HPDE6-E6E7 (cell line): ENCODE data around the gene EFNA4.
A peak's percentile ranks its signal among the peaks of the same experiment; 100 is the strongest.

ENCODE experiments used
- DNase-seq: peaks from one replicate; pipeline ENCODE4 v3.0.0; 2011; ENCODE audit warnings: missing footprints; ENCODE audit errors: extremely low spot score

The EFNA4 gene

DNA sequence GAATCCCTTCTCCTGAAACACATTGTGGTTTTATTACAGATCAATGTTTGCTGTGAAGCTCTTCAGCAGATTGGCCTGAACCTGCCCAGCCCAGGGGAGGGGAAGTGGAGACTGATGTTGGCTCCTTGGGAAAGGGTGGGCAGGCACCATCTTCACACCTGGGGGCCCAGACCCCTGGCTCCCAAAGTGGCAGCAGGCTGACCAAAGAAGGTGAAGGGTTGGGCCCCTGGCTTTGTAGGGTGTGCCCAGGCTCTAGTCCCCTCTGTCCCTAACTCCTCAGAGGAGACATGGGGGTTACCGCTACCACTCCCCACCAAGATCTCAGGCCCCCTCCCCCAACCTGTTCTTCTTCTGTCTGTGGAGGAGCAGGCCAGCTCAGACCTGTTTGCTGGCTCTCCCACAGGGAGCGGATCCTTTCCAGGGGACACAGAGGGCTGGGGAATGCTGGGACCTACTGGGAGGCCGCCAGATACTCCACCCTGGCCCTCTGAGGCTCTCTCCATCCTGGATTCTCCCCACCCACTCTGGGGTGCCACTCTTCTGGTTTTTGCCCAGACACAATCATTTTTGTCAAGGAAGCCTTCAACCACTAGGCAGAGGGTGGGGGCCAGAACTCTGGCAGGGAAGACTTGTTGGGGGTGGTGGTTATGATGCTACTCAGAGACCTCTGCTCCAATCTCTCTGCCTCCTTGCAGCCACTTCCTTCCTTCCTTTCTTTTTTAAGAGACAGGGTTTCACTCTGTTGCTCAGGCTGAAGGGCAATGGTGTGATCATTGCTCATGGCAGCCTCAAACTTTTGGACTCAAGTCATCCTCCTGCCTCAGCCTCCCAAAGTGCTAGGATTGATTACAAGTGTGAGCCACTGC, 10.1 kb downstream of the EFNA4 start:
- no peak for DNase-seq

DNA sequence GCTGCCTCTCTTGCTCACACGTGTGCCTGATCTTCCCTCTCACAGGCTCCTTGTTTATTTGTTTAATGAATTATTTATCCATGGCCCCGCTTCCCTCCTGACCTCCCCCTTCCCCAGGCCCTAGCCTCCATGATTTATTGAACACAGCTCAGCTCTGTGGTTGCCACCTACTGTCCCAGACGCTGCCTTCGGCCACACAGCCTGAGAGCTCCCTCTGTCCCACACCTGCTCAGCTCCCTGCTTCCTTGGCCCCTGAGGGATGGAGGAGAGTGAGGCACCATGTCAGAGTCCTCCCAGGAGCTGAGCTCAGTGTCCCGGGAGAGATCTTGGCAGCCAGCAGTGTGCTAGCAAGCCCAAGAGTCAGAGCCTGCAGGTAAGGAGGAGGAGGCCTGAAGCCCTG, 12.0 kb downstream of the EFNA4 start:
- DNase-seq: no peak

DNA sequence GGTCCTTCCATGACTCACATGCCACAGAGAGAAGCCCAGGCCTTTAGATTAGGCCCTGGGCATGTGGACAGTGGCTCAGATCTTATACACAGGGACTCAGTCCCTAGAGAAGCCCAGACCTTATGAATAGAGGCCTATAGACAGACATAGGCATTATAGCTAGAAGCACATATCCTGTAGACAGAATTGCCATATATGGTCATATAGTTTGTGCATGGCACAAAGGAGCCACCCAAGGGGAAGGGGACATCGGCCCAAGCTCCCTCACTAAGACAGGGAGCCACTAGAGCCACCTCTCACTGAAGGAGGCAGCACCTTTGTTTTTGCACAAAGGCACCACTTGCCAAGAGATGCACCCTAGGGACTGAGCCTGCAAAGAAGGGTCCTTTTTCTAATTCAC, 12.8 kb downstream of the EFNA4 start:
- no peak for DNase-seq

DNA sequence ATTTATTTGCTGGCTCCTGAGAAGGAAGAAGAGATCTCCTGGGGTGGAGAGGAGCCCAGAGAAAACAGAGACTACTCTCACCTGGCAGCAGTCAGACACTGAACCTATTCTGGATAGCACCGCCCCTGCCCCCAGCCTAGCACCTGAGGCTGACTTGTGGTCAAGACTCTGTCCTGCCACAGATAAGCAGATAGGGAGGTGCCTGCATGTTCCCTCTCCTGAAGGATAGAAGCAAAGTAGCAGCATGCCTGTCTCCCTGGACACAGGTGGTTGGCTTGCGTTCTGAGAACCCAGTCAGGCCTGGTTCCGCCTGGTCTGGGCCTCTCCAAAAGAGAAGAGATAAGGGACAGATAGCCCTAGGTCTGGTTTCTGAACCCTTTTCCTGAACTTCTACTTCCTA, 13.8 kb downstream of the EFNA4 start:
- no peak for DNase-seq

DNA sequence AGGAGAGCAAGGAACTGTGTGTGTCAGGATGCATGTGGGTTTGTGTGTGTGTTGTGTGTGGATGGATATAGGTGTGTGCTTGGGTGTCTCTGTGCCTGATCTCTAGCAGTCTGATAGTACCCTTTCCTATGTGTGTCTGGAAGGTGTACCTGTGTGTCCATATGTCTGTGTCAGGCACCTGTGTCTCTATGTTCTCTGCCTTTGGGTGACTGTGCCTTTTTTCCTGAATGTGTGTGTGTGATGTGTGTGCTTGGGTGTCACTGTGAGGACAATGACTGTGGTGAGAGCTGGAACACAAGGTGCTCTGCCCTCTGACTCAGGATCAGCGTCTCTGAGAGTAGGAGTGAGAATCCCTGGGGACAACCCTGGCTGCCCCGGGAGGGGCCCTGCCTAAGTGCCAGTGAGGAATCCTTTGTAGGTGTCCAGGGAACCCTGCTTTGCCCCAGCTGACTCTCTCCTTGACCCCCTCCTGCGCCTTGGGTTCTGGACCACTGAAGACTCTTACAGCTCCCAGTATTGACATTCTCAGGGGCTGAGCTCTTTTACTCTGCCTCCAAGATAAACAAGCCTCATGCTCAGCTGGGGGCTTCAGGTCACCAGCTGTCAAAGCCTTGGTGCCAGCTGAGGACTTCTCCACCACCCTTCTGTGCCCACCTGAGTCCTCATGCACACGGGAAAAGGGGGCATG, 14.4 kb downstream of the EFNA4 start:
- no peak for DNase-seq

DNA sequence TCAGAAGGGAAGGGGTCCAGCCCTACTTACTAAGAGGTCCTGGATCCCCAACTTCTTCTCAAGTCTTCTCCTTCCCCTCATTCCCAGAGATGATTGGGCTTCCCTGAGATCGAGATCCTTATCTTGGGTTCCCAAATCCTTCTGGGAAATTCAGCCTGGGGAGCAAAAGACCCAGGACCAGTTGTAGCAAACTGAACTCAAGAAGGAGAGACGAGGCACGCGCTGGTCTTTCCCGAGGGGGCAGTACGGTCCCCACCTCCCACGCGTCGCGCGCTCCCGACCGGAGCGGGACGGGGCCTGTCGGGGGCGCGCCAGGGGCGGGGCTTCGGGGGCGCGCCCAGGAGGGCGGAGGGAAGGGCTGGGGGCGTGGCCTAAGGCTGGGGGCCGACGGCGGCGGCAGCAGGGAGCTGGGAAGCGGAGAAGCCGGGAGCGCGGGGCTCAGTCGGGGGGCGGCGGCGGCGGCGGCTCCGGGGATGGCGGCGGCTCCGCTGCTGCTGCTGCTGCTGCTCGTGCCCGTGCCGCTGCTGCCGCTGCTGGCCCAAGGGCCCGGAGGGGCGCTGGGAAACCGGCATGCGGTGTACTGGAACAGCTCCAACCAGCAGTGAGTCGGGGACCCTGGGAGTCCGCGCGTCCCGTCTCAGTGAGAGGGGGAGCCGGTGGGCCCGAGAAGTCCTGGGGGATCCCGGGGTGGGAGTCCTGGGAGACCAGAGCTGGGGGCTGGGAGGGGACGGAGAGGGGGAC, 15.1 kb downstream of the EFNA4 start, which contains the start of gene EFNA3:
EFNA3 (plus strand) TSS at position 369 of the 741 bp plus-strand sequence; CDS start at position 474, 105 bp downstream.
- DNase-seq: peak; percentile 72

DNA sequence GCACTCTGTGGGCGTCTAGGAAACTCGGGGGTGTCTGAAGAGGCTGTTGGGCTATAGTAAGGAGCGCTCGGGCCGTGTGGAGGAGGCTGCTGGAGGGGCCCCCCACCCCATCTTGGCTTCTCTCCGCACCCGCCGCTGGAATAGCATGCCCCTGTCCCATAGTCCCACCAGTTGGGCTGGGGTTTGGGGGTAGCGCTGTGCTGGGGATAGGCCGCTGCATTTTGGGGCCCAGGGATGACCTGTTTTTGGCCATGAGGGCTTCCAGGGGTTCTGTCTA, 15.6 kb downstream of the EFNA4 start:
- no peak for DNase-seq

DNA sequence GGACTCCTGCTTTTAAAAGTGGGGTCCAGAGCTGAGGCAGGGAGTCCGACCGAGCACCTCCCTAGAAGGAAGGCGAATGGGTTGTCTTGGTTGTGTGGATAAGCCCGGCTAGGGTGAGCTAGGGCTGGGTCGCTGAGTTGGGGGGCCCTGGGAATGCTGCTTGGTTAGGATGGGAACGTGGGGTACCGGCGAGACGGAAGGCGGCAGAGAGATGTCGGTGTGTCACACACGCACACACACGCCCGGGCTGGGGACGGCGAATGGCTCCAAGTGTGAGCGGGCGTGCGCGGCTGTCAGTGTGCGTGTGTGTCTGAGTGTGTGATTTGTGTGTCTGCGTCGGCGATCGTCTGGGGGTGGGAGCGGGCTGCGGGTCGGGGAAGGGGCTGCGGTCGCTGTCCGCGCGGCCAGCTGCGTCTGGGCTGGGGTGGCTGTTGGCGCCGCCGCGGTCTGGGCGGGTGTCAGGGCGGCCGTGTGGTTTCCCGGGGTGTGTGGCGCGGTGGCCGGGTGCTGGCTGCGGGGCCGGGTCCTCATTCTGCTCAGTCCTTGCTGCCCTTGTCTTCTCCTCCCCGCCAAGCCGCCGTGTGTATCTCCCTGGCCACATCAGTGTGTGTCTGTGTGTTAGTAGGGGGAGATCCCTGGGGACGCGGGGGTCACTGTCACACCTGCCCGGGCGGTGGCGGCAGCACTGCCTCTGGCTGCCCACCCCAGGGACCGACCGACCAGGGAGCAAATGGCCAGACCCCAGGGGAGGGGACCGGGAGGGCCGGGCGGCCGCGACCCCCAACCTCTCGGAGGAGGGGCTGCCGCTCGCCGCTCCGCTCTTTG, 16.2 kb downstream of the EFNA4 start:
- no peak for DNase-seq

DNA sequence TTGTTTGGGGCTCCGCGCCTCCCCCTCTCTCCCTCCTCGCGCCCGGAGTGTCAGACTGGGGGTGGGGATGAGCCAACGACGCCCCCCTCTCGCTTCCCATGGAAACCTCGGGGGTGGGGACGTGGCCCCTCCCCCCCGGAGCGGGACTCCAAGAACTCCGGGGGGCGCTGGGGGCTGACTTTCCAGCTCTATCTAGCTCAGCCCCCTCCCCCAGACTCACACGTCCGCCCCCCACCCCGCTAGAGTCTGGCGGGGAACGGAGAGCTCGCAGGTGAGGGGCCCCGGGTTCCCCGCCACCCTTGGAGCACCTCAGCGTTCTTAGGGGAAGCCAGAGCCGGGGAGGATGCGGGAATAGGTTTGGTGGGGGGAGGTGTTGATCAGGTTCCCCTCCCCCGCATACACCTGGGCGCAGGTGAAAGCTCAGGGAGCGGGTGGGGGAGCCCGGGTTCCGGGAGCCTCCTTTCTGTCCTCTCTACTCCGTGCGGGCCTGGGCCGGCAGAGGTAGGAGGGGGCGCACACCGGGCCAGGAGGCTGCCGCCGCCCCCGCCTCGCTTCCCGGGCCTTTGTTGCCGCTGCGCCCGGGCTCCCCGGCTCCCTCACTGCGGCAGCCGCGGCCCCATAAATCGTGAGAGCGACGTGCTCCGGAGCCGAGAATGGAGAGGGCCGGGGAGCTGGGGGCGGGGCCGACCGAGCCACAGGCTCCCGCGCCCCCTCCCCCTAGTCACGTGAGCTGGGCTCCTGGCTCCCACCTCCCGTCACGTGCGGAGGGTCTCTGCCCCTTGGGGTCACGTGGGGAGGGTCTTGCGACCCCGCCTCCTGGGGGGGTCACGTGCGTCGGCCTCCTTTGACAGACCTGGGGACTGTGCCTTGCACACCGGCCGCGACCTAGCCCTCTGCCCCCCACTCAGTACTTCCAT, 17.0 kb downstream of the EFNA4 start:
- no peak for DNase-seq

DNA sequence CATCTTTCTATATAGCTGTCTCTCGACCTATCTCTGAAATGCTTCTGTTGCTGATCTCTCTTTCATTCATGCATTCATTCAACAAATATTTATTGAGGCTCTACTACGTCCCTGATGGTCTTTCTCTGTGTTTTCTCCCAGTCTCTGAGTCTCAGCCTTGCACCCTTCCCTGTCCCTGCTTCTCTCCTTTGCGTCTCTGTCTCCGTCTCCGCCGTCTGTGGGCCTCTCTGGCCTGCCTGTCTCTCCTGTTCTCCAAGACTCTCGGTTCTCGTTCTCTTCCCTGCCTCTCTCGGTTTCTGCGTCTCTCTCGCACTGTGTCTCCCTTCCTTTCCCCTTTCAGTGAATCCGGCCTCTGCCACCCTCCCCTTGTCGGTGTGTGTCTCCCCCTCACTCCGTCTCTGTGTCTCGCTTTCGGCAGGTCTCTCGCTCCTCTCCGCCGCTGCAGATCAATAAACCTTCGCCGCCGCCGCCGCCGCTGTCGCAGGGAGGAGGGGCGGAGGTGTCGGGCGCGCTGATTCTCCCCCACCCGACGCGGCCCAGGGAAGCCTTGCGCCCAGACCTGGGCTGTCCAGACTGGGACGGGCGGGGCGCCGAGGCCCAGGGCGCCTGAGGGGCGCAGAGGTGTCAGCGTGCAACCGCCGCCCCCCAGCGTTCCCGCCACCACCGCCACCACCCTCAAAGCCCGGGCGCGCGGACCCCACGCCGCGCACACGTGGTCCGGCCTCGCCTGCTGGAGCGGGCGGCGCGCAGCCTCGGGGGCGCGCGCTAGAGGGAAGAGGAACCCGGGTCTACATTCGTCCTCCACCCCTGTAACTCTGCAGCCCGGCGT, 18.1 kb downstream of the EFNA4 start:
- DNase-seq: no peak

DNA sequence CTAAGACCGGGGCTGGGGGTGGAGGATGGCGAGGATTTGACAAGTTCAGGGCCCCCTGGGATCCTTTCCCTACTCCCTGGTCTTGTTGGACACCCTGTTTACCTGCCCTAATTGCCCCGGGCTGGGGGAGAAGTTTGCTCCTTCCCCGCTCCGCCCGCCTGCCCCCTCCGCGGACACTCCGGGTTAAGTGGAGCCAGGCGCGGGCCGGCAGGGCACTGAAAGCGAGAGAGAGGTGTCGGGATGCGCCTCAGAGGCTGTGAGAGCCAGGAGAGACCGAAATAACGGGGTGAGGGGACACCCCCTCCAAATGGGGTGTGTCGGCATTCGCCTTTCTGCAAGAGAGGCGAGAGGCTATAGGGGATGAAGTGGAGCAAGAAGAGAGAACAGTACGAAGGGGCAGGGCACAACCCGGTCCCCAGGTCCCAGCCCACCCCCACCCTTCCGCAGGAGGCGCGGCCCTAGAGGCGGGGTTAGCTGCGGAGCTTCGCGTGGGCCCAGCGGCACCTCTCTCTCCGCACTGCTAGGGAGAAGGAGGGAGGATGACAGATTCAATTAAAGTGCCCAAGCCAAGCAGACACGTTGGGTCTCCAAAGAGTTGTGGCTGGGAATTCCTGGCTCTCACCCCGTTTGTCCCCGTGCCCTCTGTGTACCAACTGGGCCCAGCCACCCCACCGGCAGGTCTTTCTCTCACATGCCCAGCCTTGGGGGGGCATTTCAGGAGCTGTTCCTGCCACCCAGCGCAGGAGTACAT, 18.9 kb downstream of the EFNA4 start:
- DNase-seq: no peak

DNA sequence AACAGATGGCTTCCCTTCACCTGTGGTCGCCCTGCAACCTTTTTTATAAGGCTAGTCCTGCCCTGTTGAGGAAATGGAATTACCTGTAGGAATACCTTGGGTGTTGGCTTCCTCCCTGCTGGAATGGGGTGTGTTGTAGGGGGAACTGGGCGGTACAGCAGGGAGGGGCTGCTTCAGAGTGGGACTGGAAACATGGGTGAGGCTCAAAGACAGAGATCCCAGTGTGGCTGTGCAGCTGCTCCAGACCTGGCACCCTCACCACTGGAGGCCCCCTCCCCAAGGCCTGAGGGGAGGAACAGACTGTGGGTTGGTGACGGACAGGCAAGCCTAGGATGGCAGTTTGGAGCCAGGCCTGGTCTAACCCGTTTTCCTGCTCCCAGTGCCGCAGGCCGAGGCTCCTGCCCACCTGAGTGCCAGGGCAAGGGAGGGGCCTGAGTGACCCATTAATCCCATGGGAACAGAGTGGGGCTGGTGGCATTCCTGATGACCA, 19.6 kb downstream of the EFNA4 start:
- DNase-seq: no peak

DNA sequence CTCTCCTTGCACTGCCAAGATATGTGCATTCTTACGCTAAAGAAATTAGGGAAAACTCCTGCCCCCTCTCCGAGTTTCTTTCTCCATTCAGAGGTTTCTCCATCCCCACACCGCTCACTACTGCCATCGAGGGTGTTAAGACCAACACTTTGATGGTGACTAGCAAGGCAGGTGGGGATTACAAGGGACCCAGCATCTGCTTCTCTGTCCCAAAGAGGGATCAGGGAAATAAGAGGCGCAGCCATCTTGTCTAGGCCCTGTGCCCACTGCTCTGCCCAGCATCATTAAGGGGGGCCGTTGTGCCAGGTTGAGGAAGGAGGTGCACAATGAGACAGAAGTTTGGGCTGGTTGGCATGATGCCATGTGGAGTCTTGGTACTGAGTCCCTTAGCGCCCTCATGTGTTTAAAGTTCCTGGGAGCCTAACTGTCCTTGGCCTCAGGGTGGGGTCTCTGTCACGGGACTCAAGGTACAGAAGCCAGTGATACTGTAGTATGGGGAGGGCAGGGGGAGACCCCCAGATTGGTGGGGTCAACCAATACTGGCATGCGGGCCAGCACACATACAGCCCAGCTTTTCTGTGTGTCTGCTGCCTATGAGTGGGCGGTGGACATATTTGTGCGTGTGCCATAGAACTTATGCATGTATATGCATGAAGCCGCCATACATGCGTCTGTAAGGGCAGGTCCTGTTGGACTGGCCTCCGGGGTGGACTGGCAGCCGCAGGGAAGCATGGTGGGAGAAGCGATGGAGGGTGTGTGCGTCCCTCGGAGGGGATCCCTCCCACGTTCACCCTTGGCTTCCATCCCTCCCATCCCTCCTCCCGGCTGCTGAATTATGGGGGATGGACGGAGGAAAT, 20.6 kb downstream of the EFNA4 start:
- DNase-seq: no peak

DNA sequence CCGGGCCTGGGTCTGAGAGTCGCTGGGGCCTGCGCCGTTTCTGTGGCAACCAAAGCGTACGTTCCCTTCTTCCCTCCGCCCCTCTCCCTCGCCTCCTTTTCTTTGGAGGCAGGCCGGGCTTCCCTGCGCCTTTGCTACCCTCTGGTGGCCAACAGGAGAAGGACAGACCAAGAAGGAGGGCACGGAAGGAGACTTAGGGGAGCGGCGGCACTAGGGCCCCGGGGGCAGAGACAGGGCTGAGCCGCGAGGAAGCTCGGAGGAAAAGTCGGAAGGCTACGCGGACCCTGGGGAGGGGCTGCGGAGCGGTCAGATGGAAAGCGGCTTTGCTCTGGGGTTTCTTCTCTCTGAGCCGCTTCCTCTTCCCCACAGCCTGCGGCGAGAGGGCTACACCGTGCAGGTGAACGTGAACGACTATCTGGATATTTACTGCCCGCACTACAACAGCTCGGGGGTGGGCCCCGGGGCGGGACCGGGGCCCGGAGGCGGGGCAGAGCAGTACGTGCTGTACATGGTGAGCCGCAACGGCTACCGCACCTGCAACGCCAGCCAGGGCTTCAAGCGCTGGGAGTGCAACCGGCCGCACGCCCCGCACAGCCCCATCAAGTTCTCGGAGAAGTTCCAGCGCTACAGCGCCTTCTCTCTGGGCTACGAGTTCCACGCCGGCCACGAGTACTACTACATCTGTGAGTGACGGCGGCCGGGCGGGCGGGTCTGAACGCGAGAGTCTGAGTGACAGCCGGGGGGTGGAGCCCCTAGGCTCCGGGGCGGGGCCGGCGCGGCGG, 21.4 kb downstream of the EFNA4 start:
- peak; percentile 88 for DNase-seq

DNA sequence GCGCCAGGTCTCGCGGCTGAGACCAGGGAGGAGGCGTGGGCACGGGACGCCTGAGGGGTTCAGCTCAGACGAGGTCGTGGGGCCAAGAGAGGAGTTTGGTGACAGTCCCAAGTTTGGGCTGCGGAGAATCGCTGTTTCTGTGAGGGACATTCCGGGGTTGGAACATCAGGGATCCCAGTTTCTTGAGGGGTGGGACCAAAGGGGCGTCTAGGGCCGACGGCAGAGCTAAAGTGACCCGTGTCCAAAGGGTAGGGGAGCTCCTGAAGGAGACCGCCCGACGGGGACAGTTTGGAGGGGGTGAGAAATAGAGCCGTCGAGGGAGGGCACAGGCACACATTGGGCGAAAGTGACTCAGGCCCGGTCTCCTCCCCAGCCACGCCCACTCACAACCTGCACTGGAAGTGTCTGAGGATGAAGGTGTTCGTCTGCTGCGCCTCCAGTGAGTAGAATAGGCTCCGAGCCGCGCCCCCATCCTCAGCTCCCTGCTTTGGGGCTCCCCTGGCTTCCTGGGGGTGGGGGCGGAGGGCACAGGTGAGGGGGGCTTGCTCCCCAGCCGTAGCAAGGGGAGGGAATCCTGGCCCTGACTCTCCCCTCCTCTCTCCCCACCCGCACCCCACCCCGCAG, 22.1 kb downstream of the EFNA4 start:
- peak; percentile 68 for DNase-seq

DNA sequence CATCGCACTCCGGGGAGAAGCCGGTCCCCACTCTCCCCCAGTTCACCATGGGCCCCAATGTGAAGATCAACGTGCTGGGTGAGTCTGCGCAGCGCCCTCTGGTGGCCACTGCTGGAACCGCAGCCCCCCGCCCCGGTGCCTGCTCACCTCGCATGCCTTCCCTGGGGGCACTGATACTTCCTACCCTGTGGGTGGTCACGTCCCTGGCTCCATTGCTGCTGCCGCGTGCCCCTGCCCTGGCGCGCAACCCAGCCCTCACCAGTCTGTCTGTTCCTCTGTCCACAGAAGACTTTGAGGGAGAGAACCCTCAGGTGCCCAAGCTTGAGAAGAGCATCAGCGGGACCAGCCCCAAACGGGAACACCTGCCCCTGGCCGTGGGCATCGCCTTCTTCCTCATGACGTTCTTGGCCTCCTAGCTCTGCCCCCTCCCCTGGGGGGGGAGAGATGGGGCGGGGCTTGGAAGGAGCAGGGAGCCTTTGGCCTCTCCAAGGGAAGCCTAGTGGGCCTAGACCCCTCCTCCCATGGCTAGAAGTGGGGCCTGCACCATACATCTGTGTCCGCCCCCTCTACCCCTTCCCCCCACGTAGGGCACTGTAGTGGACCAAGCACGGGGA, 22.7 kb downstream of the EFNA4 start:
- DNase-seq: peak; percentile 67
